HFFc6 (cell line): ENCODE results near the gene ARHGAP28. TPM values are rescaled to one million over a fixed set of nuclear protein-coding genes. Genes with fewer than 3 reads are reported as not detected.

Experiments
- DNase-seq: peaks from one replicate; pipeline ENCODE4 v3.0.0-alpha.2; 2018
- H3K27ac Mint-ChIP-seq: 2 replicates; pipeline ENCODE4 v1.8.0; 2020; ENCODE audit warnings: mild to moderate bottlenecking, mixed read lengths
- H3K27me3 Mint-ChIP-seq: 2 replicates; pipeline ENCODE4 v1.8.0; 2021; ENCODE audit warnings: mild to moderate bottlenecking, moderate library complexity, mixed read lengths; ENCODE audit not compliant: insufficient read depth
- H3K36me3 Mint-ChIP-seq: 2 replicates; pipeline ENCODE4 v1.8.0; 2021; ENCODE audit warnings: low read depth, mixed read lengths
- H3K4me1 Mint-ChIP-seq: 2 replicates; pipeline ENCODE4 v1.8.0; 2020; ENCODE audit warnings: low read depth, mixed read lengths
- H3K4me3 Mint-ChIP-seq: 2 replicates; pipeline ENCODE4 v1.8.0; 2020; ENCODE audit warnings: mild to moderate bottlenecking, moderate library complexity, mixed read lengths
- H3K9me3 Mint-ChIP-seq: 2 replicates; pipeline ENCODE4 v1.8.0; 2020; ENCODE audit warnings: mild to moderate bottlenecking, mixed read lengths
- CTCF ChIP-seq: fragments of 200-600 bp; sonication (generic); IDR thresholded peaks from 2 replicates; pipeline ENCODE4 v1.5.0; 2021; ENCODE audit warnings: antibody characterized with exemption, mild to moderate bottlenecking
- total RNA-seq, 6 experiments: library from RNA; stranded (reverse); fragmentation: NEBNext Ultra II Directional; extraction: Animal tissue kit (Norgen Biotek cat#: 25700); gene quantifications; 2 replicates in 1 of 6; 3 replicates in 5 of 6; pipeline ENCODE4 v1.2.3, GENCODE V29; 2021

The ARHGAP28 gene
- total RNA-seq, 6 experiments from 2014 or later, result 0.05 to 0.97 (median 0.39) TPM; not detected in 1

- Mint-ChIP-seq H3K9me3 (peaks cover 27% of the 10 kb centered on the region), H3K27me3 (no peaks in the 10 kb centered on the region; the same call in 1 of the 2 replicates), H3K36me3 (peaks cover 5% of the 10 kb centered on the region; the same call in 1 of the 2 replicates), H3K27ac (no peak overlapping the region), H3K4me3 (no peak overlapping the region), H3K4me1 (no peaks in the 10 kb centered on the region)
- TF ChIP-seq CTCF, result no peak
- no peak for DNase-seq
These were observed 34.9 kb downstream of the ARHGAP28 start for GRCh38 chr18:6764382-6764781.

GRCh38 chr18:6773777-6774176 lies 44.3 kb downstream of the ARHGAP28 start:
- DNase-seq, result no peak
- H3K27me3 Mint-ChIP-seq, result peaks cover 2% of the 10 kb centered on the region
- no peaks in the 10 kb centered on the region for H3K4me1 Mint-ChIP-seq
- TF ChIP-seq CTCF, result no peak
- H3K4me3 Mint-ChIP-seq, result no peak overlapping the region
- peaks cover 46% of the 10 kb centered on the region for H3K9me3 Mint-ChIP-seq
- 0 out of 2 replicates have a peak, but pooled peaks cover 4% of the 10 kb centered on the region for H3K36me3 Mint-ChIP-seq
- H3K27ac Mint-ChIP-seq, result no peak overlapping the region

GRCh38 chr18:6775237-6775636 lies 45.7 kb downstream of the ARHGAP28 start:
- no peak for DNase-seq
- Mint-ChIP-seq H3K9me3 (peaks cover 45% of the 10 kb centered on the region), H3K4me1 (no peaks in the 10 kb centered on the region), H3K27ac (no peak overlapping the region), H3K4me3 (no peak overlapping the region), H3K36me3 (0 out of 2 replicates have a peak, but pooled peaks cover 4% of the 10 kb centered on the region), H3K27me3 (peaks cover 2% of the 10 kb centered on the region; the same call in 1 of the 2 replicates)
- no peak for TF ChIP-seq CTCF

GRCh38 chr18:6775702-6776101 lies 46.2 kb downstream of the ARHGAP28 start:
- Mint-ChIP-seq H3K27me3 (peaks cover 2% of the 10 kb centered on the region; the same call in 1 of the 2 replicates), H3K27ac (no peak overlapping the region), H3K9me3 (peaks cover 45% of the 10 kb centered on the region), H3K4me1 (no peaks in the 10 kb centered on the region), H3K36me3 (0 out of 2 replicates have a peak, but pooled peaks cover 4% of the 10 kb centered on the region), H3K4me3 (no peak overlapping the region)
- TF ChIP-seq CTCF, result no peak
- no peak for DNase-seq

GRCh38 chr18:6776188-6776587 lies 46.7 kb downstream of the ARHGAP28 start:
- H3K4me1 Mint-ChIP-seq, result no peaks in the 10 kb centered on the region
- H3K27ac Mint-ChIP-seq, result no peak overlapping the region
- no peak overlapping the region for H3K4me3 Mint-ChIP-seq
- no peak for TF ChIP-seq CTCF
- H3K9me3 Mint-ChIP-seq, result peaks cover 43% of the 10 kb centered on the region
- H3K36me3 Mint-ChIP-seq, result 0 out of 2 replicates have a peak, but pooled peaks cover 4% of the 10 kb centered on the region
- DNase-seq, result no peak
- H3K27me3 Mint-ChIP-seq, result peaks cover 2% of the 10 kb centered on the region; the same call in 1 of the 2 replicates
